HepG2 (cell line): ENCODE measurements around the gene DENND4A. TPM values are rescaled to one million over a fixed set of nuclear protein-coding genes. Genes with fewer than 3 reads are reported as not detected.

Experiments used
- ATAC-seq: fragments of 200-7000 bp; cut with Tn5 transposase; 3 replicates; pipeline ENCODE4 v1.9.1; 2020; ENCODE audit warnings: mild to moderate bottlenecking, moderate library complexity
- BruUV-seq: library from RNA; stranded (reverse); fragments of 400-500 nt; replicated peaks from 2 replicates; lab custom pipeline; 2021; lab: Mats Ljungman, UMichigan
- CTCF ChIA-PET: fragments of 300-600 bp; formaldehyde crosslinking; extraction: SDS; loops from one replicate; lab custom pipeline; 2021; ENCODE audit warnings: low total read pairs, inconsistent platforms, low intra/inter-chr PET ratio; lab: Yijun Ruan, JAX
- POLR2A ChIA-PET: fragments of 350-600 bp; sonication (Branson Sonifier 250); formaldehyde crosslinking; loops from one replicate; lab custom pipeline; 2020; ENCODE audit warnings: antibody characterized with exemption, inconsistent platforms; lab: Yijun Ruan, JAX
- DNase-seq: peaks from one replicate; pipeline ENCODE4 v3.0.0-alpha.2; 2015; ENCODE audit warnings: low spot score
- FAIRE-seq: peaks from 3 replicates; lab custom pipeline; 2011; peaks lifted over from hg19 to GRCh38; lab: Jason Lieb, UNC
- H2AFZ ChIP-seq: one replicate; pipeline ENCODE4 v1.6.1; 2011; ENCODE audit warnings: low read length, inconsistent platforms
- H3K27ac ChIP-seq: fragments of 300-600 bp; 3 replicates; pipeline ENCODE4 v1.8.0; 2011; ENCODE audit warnings: mixed run types, mild to moderate bottlenecking, mixed read lengths, low read length, inconsistent platforms; ENCODE audit not compliant: insufficient read depth; ENCODE audit errors: extremely low read length
- H3K27me3 ChIP-seq, 2 experiments: fragments of 200-600 bp in 1 of 2; 2 replicates in 1 of 2; 3 replicates in 1 of 2; pipeline versions ENCODE4 v1.6.0 to v1.8.0; 2011; ENCODE audit warnings: low read length in 2 of 2, mild to moderate bottlenecking in 2 of 2, moderate library complexity in 2 of 2, inconsistent platforms in 1 of 2; ENCODE audit not compliant: insufficient read depth in 2 of 2, control insufficient read depth in 1 of 2
- H3K36me3 ChIP-seq, 2 experiments: fragments of 200-600 bp in 1 of 2; replicated peaks in 1 of 2; 2 replicates in 1 of 2; 3 replicates in 1 of 2; pipeline versions ENCODE4 v1.5.1 to v1.8.0; 2011; ENCODE audit warnings: low read length in 2 of 2, inconsistent platforms in 1 of 2; ENCODE audit not compliant: insufficient read depth in 2 of 2, control insufficient read depth in 1 of 2
- H3K4me1 ChIP-seq: 2 replicates; pipeline ENCODE4 v1.5.1; 2012; ENCODE audit warnings: low read length, inconsistent platforms; ENCODE audit not compliant: insufficient read depth
- H3K4me2 ChIP-seq: 2 replicates; pipeline ENCODE4 v1.6.0; 2011; ENCODE audit warnings: low read depth, low read length, inconsistent platforms
- H3K4me3 ChIP-seq, 3 experiments: fragments of 200-600 bp in 1 of 3; sonication (generic), shearing (Covaris generic) in 1 of 3; replicated peaks in 1 of 3; 2 replicates each; pipeline ENCODE4 v1.5.1; 2011 to 2016; ENCODE audit warnings: low read length in 3 of 3, inconsistent platforms in 2 of 3, low read depth in 2 of 3, mild to moderate bottlenecking in 2 of 3, control low read depth in 1 of 3, mixed read lengths in 1 of 3; ENCODE audit not compliant: insufficient read depth in 1 of 3
- H3K79me2 ChIP-seq: one replicate; pipeline ENCODE4 v1.6.1; 2011; ENCODE audit warnings: low read length, inconsistent platforms; ENCODE audit not compliant: insufficient read depth
- H3K9ac ChIP-seq: 2 replicates; pipeline ENCODE4 v1.6.0; 2011; ENCODE audit warnings: mild to moderate bottlenecking, low read depth, low read length, inconsistent platforms; ENCODE audit not compliant: insufficient read depth
- H3K9me3 ChIP-seq: 2 replicates; pipeline ENCODE4 v1.5.1; 2012; ENCODE audit warnings: mild to moderate bottlenecking, low read length
- H4K20me1 ChIP-seq: 2 replicates; pipeline ENCODE4 v1.6.0; 2011; ENCODE audit warnings: inconsistent platforms, mild to moderate bottlenecking, low read length, moderate library complexity; ENCODE audit not compliant: insufficient read depth
- PAX8 ChIP-seq: sonication (generic); formaldehyde crosslinking; IDR thresholded peaks from 2 replicates; pipeline ENCODE4 v1.8.0; 2022; ENCODE audit warnings: mild to moderate bottlenecking, missing genetic modification reagents, borderline replicate concordance
- PHF8 ChIP-seq: sonication (generic); formaldehyde crosslinking; IDR thresholded peaks from 2 replicates; pipeline ENCODE4 v1.5.0; 2020; ENCODE audit warnings: missing genetic modification reagents
- SAP130 ChIP-seq: IDR thresholded peaks from 2 replicates; pipeline ENCODE4 v1.6.1; 2016; ENCODE audit warnings: low read depth
- TBX2 ChIP-seq: sonication (generic); formaldehyde crosslinking; IDR thresholded peaks from 2 replicates; pipeline ENCODE4 v1.5.0; 2020; ENCODE audit warnings: missing genetic modification reagents, mild to moderate bottlenecking, borderline replicate concordance
- ZFX ChIP-seq: sonication (generic); formaldehyde crosslinking; IDR thresholded peaks from 2 replicates; pipeline ENCODE4 v1.4.0; 2020; ENCODE audit warnings: mild to moderate bottlenecking, low read depth, missing genetic modification reagents, moderate library complexity
- ZNF143 ChIP-seq: sonication (generic); formaldehyde crosslinking; IDR thresholded peaks from 2 replicates; pipeline ENCODE4 v1.4.0; 2020; ENCODE audit warnings: missing genetic modification reagents
- ZNF713 ChIP-seq: sonication (generic); formaldehyde crosslinking; IDR thresholded peaks from 2 replicates; pipeline ENCODE4 v1.4.0; 2020; ENCODE audit warnings: mild to moderate bottlenecking, missing genetic modification reagents
- ZNF747 ChIP-seq: sonication (generic); formaldehyde crosslinking; IDR thresholded peaks from 2 replicates; pipeline ENCODE4 v1.8.1; 2023; ENCODE audit warnings: missing genetic modification reagents, mild to moderate bottlenecking, borderline replicate concordance
- ZSCAN29 ChIP-seq: sonication (generic); formaldehyde crosslinking; conservative IDR thresholded peaks from 2 replicates; pipeline ENCODE4 v1.4.0; 2020; ENCODE audit warnings: mild to moderate bottlenecking, missing genetic modification reagents
- WGBS: methylation state at CpG from one replicate; pipeline ENCODE4 v1.1.6; 2017; ENCODE audit warnings: low lambda C conversion rate; 5-methylcytosine and 5-hydroxymethylcytosine counted together
- in situ Hi-C: cut with HindIII; loops from 2 replicates; pipeline ENCODE4 v1.10.0; 2017; ENCODE audit warnings: low pct_unique_long_range_greater_than_20kb; ENCODE audit not compliant: extremely low pct_ligation_motif_present
- intact Hi-C: fragments of 100-400 bp; cut with micrococcal nuclease; formaldehyde crosslinking; loops from one replicate; pipeline ENCODE4 v1.10.0; 2022; ENCODE audit not compliant: unreplicated experiment
- polyA plus RNA-seq, 8 experiments: library from polyadenylated mRNA; depleted of rRNA in 3 of 8; stranded (reverse) in 7 of 8; unstranded in 1 of 8; fragments of >200 nt; fragmentation: Illumina TruSeq in 4 of 8; extraction: Trizol in 4 of 8; gene quantifications; 2 replicates each; pipeline versions ENCODE4 v1.2.1 to v1.2.3, GENCODE V29; 2011 to 2016; ENCODE audit warnings: low read depth in 4 of 8, missing spikeins in 1 of 8, mixed read lengths in 1 of 8; ENCODE audit not compliant: insufficient read depth in 1 of 8
- total RNA-seq, 5 experiments: library from RNA; depleted of rRNA; stranded (reverse); fragments of >200 nt; fragmentation: Illumina TruSeq; extraction: Trizol; gene quantifications; 2 replicates each; pipeline ENCODE4 v1.2.3, GENCODE V29; 2016; ENCODE audit warnings: low read depth in 1 of 5
- TF ChIP-seq, protein P1 (sequence below): sonication (generic); formaldehyde crosslinking; IDR thresholded peaks from 2 replicates; pipeline ENCODE4 v1.4.0; 2020; ENCODE audit warnings: missing genetic modification reagents
- TF ChIP-seq, protein P2 (sequence below): IDR thresholded peaks from 2 replicates; pipeline ENCODE4 v1.6.1; 2018; ENCODE audit warnings: missing genetic modification reagents

The DENND4A gene
- total and polyA plus RNA-seq, 2 of the 13 experiments (the other 11 are each of a cell fraction or from before 2014, with no cell fraction given) = 13.2 to 18.6 TPM

DNA sequence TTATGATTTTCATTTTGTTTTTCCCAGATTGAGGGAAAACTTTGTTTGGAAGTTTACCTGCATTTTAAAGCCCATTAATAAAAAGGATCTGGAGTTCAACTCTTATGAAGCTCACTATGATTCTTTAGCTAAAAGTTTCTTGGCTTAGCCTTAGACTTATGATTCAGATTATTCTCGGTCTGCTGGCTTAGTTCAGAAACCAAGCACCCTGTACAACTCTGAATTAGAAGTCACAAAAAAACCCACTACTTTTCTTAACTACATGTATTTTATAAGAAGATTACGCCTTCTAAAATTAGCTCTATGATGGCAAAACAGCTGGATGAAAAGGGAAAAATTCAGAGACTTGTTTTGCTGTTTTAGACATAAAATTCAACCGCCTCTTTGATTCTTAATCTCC is 14.3 kb upstream of the DENND4A start:
- Histone ChIP-seq H3K4me3 (no peak overlapping the region), H3K4me2 (no peak overlapping the region), H3K9me3 (no peaks in the 10 kb centered on the region), H3K36me3 (no peaks in the 10 kb centered on the region), H3K27me3 (no peaks in the 10 kb centered on the region), H3K9ac (no peak overlapping the region), H4K20me1 (no peaks in the 10 kb centered on the region), H3K79me2 (no peaks in the 10 kb centered on the region), H3K4me1 (peaks cover 41% of the 10 kb centered on the region), H2AFZ (no peak overlapping the region), H3K27ac (no peak overlapping the region)
- TF ChIP-seq ZFX (CRISPR knock-in tag) (no peak), SAP130 (CRISPR knock-in tag) (no peak), ZNF747 (CRISPR knock-in tag) (no peak), TBX2 (CRISPR knock-in tag) (no peak), ZNF143 (CRISPR knock-in tag) (no peak), ZSCAN29 (no peak), PHF8 (CRISPR knock-in tag) (no peak), ZNF713 (no peak), PAX8 (CRISPR knock-in tag) (no peak)
- TF ChIP-seq, protein P1, sequence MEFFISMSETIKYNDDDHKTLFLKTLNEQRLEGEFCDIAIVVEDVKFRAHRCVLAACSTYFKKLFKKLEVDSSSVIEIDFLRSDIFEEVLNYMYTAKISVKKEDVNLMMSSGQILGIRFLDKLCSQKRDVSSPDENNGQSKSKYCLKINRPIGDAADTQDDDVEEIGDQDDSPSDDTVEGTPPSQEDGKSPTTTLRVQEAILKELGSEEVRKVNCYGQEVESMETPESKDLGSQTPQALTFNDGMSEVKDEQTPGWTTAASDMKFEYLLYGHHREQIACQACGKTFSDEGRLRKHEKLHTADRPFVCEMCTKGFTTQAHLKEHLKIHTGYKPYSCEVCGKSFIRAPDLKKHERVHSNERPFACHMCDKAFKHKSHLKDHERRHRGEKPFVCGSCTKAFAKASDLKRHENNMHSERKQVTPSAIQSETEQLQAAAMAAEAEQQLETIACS (CRISPR knock-in tag) = no peak
- TF ChIP-seq, protein P2, sequence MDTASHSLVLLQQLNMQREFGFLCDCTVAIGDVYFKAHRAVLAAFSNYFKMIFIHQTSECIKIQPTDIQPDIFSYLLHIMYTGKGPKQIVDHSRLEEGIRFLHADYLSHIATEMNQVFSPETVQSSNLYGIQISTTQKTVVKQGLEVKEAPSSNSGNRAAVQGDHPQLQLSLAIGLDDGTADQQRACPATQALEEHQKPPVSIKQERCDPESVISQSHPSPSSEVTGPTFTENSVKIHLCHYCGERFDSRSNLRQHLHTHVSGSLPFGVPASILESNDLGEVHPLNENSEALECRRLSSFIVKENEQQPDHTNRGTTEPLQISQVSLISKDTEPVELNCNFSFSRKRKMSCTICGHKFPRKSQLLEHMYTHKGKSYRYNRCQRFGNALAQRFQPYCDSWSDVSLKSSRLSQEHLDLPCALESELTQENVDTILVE (CRISPR knock-in tag) = no peak
- intact Hi-C loops = no loop called here
- 61% methylated on average over 3 of the region's 3 CpGs for WGBS
- ChIA-PET CTCF (no interaction called here), POLR2A (no interaction called here)
- DNase-seq = no peak
- ATAC-seq = no peak
- no TSS peak for BruUV-seq
- FAIRE-seq = no peak
- in situ Hi-C loops = no loop called here
